ENCODE measurements around the gene OLA1.

OLA1 gene

GRCh38 chr2:174180726-174181236 is 67.6 kb downstream of the OLA1 start:
- in situ Hi-C loops (cut with MboI; ENCODE audit: low sequenced_read_pairs), result no loop called here

- in situ Hi-C loops (cut with MboI; ENCODE audit: low sequenced_read_pairs), result no loop called here
Measured at GRCh38 chr2:174180165-174180724, 68.1 kb downstream of the OLA1 start.

- in situ Hi-C loops (cut with MboI; ENCODE audit: low sequenced_read_pairs), result no loop called here
Measured at GRCh38 chr2:174177316-174177890, 70.9 kb downstream of the OLA1 start.

GRCh38 chr2:174176898-174177297 is 71.4 kb downstream of the OLA1 start:
- in situ Hi-C loops (cut with MboI; ENCODE audit: low sequenced_read_pairs), result no loop called here

- in situ Hi-C loops (cut with MboI; ENCODE audit: low sequenced_read_pairs), result no loop called here
Measured at GRCh38 chr2:174174741-174175140, 73.6 kb downstream of the OLA1 start.

GRCh38 chr2:174172802-174173355 is 75.5 kb downstream of the OLA1 start:
- in situ Hi-C loops (cut with MboI; ENCODE audit: low sequenced_read_pairs), result no loop called here

GRCh38 chr2:174171686-174172445 is 76.5 kb downstream of the OLA1 start:
- in situ Hi-C loops (cut with MboI; ENCODE audit: low sequenced_read_pairs), result no loop called here

GRCh38 chr2:174169372-174169771 is 79.0 kb downstream of the OLA1 start:
- in situ Hi-C loops (cut with MboI; ENCODE audit: low sequenced_read_pairs), result no loop called here

- in situ Hi-C loops (cut with MboI; ENCODE audit: low sequenced_read_pairs), result no loop called here
Measured at GRCh38 chr2:174166261-174166660, 82.1 kb downstream of the OLA1 start.

GRCh38 chr2:174161490-174161889 is 86.8 kb downstream of the OLA1 start:
- in situ Hi-C loops (cut with MboI; ENCODE audit: low sequenced_read_pairs), result no loop called here

- in situ Hi-C loops (cut with MboI; ENCODE audit: low sequenced_read_pairs), result no loop called here
Measured at GRCh38 chr2:174158003-174158402, 90.3 kb downstream of the OLA1 start.

GRCh38 chr2:174157053-174157452 is 91.3 kb downstream of the OLA1 start:
- in situ Hi-C loops (cut with MboI; ENCODE audit: low sequenced_read_pairs), result no loop called here

- in situ Hi-C loops (cut with MboI; ENCODE audit: low sequenced_read_pairs), result no loop called here
Measured at GRCh38 chr2:174153757-174154680, 94.3 kb downstream of the OLA1 start.

- in situ Hi-C loops (cut with MboI; ENCODE audit: low sequenced_read_pairs), result no loop called here
Measured at GRCh38 chr2:174149530-174149929, 98.8 kb downstream of the OLA1 start.

GRCh38 chr2:174148833-174149232 is 99.5 kb downstream of the OLA1 start:
- in situ Hi-C loops (cut with MboI; ENCODE audit: low sequenced_read_pairs), result no loop called here

GRCh38 chr2:174145827-174146226 is 102.5 kb downstream of the OLA1 start:
- in situ Hi-C loops (cut with MboI; ENCODE audit: low sequenced_read_pairs), result no loop called here

- in situ Hi-C loops (cut with MboI; ENCODE audit: low sequenced_read_pairs), result no loop called here
Measured at GRCh38 chr2:174142290-174142689, 106.0 kb downstream of the OLA1 start.

- in situ Hi-C loops (cut with MboI; ENCODE audit: low sequenced_read_pairs), result no loop called here
Measured at GRCh38 chr2:174138161-174138560, 110.2 kb downstream of the OLA1 start.

- in situ Hi-C loops (cut with MboI; ENCODE audit: low sequenced_read_pairs), result no loop called here
Measured at GRCh38 chr2:174135981-174136380, 112.4 kb downstream of the OLA1 start.

GRCh38 chr2:174125090-174125489 is 123.2 kb downstream of the OLA1 start:
- in situ Hi-C loops (cut with MboI; ENCODE audit: low sequenced_read_pairs), result no loop called here

GRCh38 chr2:174124181-174124580 is 124.2 kb downstream of the OLA1 start:
- in situ Hi-C loops (cut with MboI; ENCODE audit: low sequenced_read_pairs), result no loop called here
